Sciatic nerve (tissue), 2 donors: ENCODE data around the gene CMTM5. TPM values are rescaled to one million over a fixed set of nuclear protein-coding genes. Genes with fewer than 3 reads are reported as not detected.
A peak's percentile ranks its signal among the peaks of the same experiment; 100 is the strongest.

ENCODE experiments used
- ATAC-seq: fragments of 200-7000 bp; cut with Tn5 transposase; one replicate; pipeline ENCODE4 v1.9.1; 2020; ENCODE audit warnings: mild to moderate bottlenecking, moderate library complexity
- DNase-seq: peaks from one replicate; pipeline ENCODE4 v3.0.0-alpha.2; 2020; ENCODE audit warnings: low spot score
- intact Hi-C: fragments of 100-400 bp; cut with DNase I; formaldehyde crosslinking; loops from one replicate; pipeline ENCODE4 v1.14.2; 2022
- total RNA-seq: library from RNA; stranded (reverse); fragmentation: NEBNext Ultra II Directional; extraction: Animal tissue kit (Norgen Biotek cat#: 25700); gene quantifications from one replicate; pipeline ENCODE4 v1.2.1, GENCODE V29; 2021
- donor health status: DM: no; HTN: no; CAD: no.
- donor health status: DM: no; HTN: no; CAD: no.

Gene CMTM5
- total RNA-seq, 1 donor from 2014 or later, result 75.3 TPM

DNA sequence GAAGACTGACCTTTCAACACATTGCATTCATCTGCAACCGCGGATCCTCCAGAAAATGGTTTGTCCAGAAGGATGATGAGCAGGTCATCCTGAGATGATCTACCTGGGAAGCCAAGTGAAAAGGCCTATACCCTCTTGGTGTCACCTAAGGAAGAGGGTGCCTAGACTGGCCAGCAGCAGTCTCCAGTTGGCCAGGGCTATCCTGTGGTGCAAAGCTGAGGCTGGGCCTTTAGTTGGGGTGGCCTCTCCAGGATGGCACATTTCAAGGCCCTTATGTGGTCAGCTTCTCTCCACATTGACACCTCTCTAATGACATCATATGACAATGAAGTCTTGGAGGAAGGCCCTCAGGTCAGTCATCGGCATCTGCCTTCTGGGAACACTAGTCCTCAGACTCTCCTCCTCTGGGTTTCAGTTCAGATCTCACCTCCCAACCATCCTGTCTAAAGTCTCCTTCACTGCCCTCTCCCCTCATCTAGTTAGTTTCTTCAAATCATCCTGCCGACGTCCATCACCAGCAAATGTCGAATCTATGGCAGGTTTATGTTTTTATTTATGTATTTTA, 20.9 kb upstream of the CMTM5 start:
- intact Hi-C loops, result no loop called here
- DNase-seq (no peak), ATAC-seq (no peak)

DNA sequence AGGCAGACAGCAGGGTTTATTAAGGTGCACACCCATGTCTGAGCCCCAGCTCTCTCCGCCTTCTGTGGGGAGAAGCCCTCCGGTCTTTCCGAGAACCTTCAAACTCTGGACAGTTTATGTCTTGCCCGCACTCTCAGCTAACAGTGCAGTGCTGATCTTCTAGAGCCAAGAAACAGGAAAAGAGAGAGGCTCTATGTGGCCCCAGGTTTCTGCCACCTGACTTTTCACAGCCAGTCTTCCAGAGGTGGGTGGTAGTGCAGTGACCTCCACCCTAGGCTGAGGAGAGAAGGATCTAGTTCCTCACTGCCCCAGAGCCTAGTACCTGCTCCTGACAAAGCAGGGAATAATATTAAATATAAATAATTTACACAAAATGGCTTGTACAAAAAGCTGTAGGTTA, 20.2 kb upstream of the CMTM5 start:
- intact Hi-C loops, result no loop called here
- DNase-seq, result no peak
- no peak for ATAC-seq

- intact Hi-C loops, result no loop called here
- no peak for DNase-seq
Observed at GRCh38 chr14:23357261-23357660, 19.6 kb upstream of the CMTM5 start.

GRCh38 chr14:23358042-23358441, 18.8 kb upstream of the CMTM5 start:
- intact Hi-C loops, result no loop called here
- DNase-seq (no peak), ATAC-seq (no peak)

More at GRCh38 chr14:23357261-23357660, 19.6 kb upstream of the CMTM5 start:
- ATAC-seq, result no peak

- DNase-seq (no peak), ATAC-seq (no peak)
- intact Hi-C loops, result no loop called here
Observed at GRCh38 chr14:23358553-23359166, 18.2 kb upstream of the CMTM5 start.

- ATAC-seq, result no peak
- intact Hi-C loops, result no loop called here
- no peak for DNase-seq
Observed at GRCh38 chr14:23359167-23359626, 17.6 kb upstream of the CMTM5 start.

- intact Hi-C loops, result no loop called here
- no peak for ATAC-seq
Observed at GRCh38 chr14:23359722-23360447, 17.0 kb upstream of the CMTM5 start.

GRCh38 chr14:23360496-23360895, 16.4 kb upstream of the CMTM5 start:
- ATAC-seq, result no peak
- intact Hi-C loops, result no loop called here
- no peak for DNase-seq

More at GRCh38 chr14:23359722-23360447, 17.0 kb upstream of the CMTM5 start:
- no peak for DNase-seq

- intact Hi-C loops, result no loop called here
- no peak for ATAC-seq
- no peak for DNase-seq
Observed at GRCh38 chr14:23361320-23361719, 15.5 kb upstream of the CMTM5 start.

DNA sequence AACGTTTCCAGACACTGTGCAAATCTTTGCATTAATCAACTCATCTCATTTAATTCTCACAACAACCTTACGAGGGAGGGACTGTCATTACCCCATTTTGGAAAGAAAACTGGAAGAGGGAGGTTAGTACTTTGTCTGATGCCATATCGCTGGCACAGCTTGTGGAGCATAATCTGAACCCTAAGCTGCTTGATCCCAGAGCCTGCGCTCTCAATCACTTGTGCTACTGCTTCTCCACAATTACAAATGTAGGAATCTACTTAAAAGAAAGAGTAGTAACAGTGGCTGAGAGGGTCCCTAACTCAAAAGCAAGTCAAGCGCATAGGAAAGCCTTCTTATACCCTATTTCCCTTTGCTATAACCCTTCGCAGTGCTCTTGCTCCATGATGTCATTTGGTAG, 15.1 kb upstream of the CMTM5 start:
- intact Hi-C loops, result no loop called here
- no peak for DNase-seq
- ATAC-seq, result no peak

GRCh38 chr14:23362200-23362599, 14.6 kb upstream of the CMTM5 start:
- intact Hi-C loops, result no loop called here
- DNase-seq (no peak), ATAC-seq (no peak)

DNA sequence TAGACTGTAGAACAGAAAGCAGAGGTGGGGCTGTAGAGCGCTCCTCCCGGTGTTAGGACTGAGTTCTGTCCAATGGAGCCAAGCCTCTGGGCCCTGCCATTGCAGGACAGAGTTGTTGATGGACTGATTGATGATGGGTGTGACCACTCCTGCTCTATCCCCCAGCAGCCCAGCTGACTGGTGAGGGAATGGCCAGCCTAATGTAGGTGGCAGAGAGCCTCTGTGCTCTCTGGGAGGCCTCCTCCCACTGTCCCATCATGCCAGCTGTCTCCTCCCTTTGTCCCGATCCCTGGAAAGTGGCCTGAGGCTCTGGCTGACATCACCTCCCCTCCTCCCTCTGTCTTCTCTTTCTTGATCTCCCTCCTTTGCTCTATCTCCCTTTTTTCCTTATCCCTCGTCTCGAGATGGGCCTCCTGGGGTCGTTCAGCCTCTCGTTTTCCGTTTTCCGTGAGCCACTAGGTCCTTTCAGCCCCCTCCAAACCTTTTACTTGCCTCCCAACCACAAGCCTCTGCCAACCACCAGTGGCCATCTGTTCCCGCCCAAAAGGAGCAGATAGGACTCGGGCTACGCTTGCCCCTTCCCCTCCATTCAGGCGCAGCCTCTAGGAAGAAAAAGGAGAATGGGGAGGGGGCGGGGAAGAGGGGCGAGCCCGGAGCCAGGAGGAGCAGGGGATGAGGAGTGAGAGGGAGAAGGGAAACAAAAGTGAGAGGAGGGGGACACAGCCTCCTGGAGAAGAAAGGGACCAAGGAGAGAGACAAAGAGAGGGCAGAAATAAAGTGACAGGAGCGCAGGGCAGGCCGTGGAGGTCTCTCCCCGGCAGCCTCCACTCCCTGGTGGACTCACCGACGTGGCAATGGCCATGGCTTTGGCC, 12.4 kb upstream of the CMTM5 start:
- DNase-seq (peak; percentile 62), ATAC-seq (peak; percentile 71)
- intact Hi-C loops, result no loop called here

GRCh38 chr14:23365036-23365731, 11.7 kb upstream of the CMTM5 start, which contains the start of gene EFS:
TSS of gene EFS (minus strand) at chr14:23365172. CDS start at chr14:23365025, 147 bp downstream.
- ATAC-seq (peak; percentile 72), DNase-seq (peak; percentile 79)
- intact Hi-C loops, result no loop called here

- intact Hi-C loops, result no loop called here
- peak; percentile 86 for ATAC-seq
- DNase-seq, result peak; percentile 85
Observed at GRCh38 chr14:23365732-23366425, 11.0 kb upstream of the CMTM5 start.

DNA sequence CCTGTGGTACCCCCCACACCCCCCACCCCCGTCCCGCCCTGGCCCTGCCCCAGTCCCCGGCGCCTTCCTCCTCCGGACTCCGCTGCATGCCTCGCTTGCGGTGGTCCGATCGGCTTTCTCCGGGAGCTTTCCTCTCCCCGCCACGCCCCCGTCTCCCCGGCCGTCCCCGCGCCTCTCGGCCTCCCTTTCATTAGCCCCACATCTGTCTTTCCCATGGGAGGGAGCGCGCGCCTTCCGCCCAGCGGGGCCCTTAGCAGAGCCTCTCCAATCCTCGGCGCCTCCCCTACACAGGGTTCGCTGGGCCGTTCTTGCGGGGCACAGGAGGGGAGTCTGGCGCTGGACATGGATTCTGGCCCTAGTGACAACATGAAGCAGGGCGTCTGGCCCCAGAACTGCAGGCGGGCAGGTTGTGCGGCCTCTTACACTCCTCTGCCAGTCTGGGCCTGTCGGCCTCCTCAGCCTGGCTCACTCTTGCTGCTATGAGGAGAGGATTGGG, 10.4 kb upstream of the CMTM5 start:
- ATAC-seq (peak; percentile 70), DNase-seq (peak; percentile 89)
- intact Hi-C loops, result no loop called here

DNA sequence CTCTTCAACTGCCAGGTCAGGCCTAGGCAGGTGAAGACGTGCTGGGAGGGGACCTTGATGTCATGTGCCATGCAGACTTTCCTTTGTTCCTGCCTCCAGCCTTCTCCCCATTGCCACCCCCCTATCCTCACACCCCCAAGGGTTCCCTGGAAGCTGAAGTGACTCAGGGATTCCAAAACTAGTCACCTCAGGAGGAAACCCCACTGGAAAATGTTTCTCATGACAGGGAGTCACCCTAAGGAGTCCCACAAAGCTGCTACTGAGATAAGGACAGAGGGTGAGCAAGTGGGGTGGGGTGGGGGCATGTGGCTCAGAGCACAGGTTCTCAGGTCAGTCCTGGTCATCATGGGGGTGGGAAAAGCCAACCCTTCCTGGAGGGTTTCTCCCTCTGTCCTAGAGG, 6.6 kb upstream of the CMTM5 start:
- DNase-seq, result no peak
- intact Hi-C loops, result no loop called here
- ATAC-seq, result no peak

DNA sequence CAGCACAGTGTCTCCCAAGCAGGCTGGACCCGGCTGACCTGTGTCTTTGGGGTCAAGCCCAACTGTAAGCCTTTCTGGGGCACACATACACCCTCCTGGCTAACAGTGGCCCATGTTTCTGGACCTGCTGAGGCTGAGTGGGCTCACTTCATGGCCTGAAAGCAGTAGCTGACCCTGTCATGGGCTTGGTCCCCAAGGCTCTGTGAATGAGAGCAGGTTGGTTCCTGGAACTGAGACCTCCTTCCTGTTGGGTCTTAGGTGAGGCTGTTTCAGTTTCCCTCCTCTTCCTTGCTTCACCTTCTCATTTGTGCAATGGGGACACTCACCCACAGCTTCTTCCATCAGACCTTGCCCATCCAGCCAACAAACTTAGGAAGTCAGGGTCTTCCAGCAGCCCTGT, 5.0 kb upstream of the CMTM5 start:
- intact Hi-C loops, result no loop called here
- DNase-seq (no peak), ATAC-seq (no peak)

DNA sequence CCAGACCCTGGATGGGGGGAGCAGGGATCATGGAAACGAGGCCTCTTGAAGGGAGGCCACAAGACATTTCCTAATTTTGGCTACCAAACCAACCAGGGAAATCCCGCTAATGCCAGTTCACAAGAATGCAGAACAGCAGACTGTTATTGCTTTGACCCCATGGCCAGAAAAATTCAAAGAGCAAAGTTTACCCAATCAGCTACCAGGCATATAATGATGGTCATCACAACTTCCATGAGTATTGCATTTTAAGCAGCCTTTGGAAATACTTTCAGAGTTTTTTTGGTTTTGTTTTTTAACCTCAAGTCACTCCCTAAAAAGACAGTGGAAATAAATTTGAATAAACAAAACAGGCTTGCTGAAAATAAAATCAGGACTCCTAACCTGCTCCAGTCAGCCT, 4.3 kb upstream of the CMTM5 start, which contains the start of gene IL25:
IL25 (plus strand) TSS at position 301 of the 400 bp plus-strand sequence.
- DNase-seq (no peak), ATAC-seq (no peak)
- intact Hi-C loops, result no loop called here
